Camera-type eye (tissue), 1 donor: ENCODE data around the gene PLAC8L1. TPM values are rescaled to one million over a fixed set of nuclear protein-coding genes. Genes with fewer than 3 reads are reported as not detected.

Experiments
- total RNA-seq: library from RNA; depleted of rRNA; stranded (reverse); fragments of >200 nt; gene quantifications from one replicate; pipeline ENCODE4 v1.2.3, GENCODE V29; 2014

Gene PLAC8L1, protein sequence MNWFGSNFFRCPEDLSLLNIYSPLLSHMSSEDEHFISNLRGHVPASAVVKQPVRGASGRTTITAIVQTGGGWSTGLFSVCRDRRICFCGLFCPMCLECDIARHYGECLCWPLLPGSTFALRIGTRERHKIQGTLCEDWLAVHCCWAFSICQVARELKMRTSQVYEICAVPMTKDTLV
- not detected for total RNA-seq

DNA sequence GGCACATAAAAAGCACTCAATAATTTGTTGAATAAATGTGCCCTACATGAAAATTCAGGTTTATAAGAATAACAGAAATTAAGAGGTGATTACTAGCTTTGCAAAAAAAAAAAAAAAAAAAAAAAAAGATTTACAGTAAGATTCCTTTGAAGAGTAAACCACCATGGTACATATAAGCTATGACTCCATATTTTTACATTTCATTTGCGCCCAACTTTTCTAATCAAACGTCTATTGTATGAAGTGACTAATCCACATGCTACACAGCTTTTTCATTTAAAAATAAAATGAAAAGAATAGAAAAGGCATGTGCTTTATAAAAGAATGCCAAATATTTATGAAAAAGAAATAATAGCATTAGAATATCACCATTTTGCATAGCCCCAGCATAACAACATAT, at the start of gene PLAC8L1:
PLAC8L1 (minus strand) TSS at position 101 of the 400 bp plus-strand sequence. CDS start 1,266 bp downstream, outside the sequence.

Other genes with a start within 250 kb of the PLAC8L1 start
- gene GRXCR2, start 232.6 kb downstream of the PLAC8L1 start, total RNA-seq: not detected
- gene SH3RF2, start 169.0 kb downstream of the PLAC8L1 start, total RNA-seq: 1.6 TPM
- 142 TPM for gene LARS1, start 77.1 kb upstream of the PLAC8L1 start, total RNA-seq
- 45.7 TPM for gene RBM27, start 98.0 kb upstream of the PLAC8L1 start, total RNA-seq
- 0.27 TPM for gene POU4F3, start 233.3 kb upstream of the PLAC8L1 start, total RNA-seq